Nephron progenitor cell (in vitro differentiated cells): ENCODE data around the gene COMT.

Experiments used
- DNase-seq: peaks from one replicate; pipeline ENCODE4 v3.0.0; 2021
- H3K27ac Mint-ChIP-seq: 2 replicates; pipeline ENCODE4 v1.8.0; 2021; ENCODE audit warnings: mild to moderate bottlenecking, moderate library complexity, mixed read lengths
- H3K27me3 Mint-ChIP-seq: 2 replicates; pipeline ENCODE4 v1.8.0; 2021; ENCODE audit warnings: mild to moderate bottlenecking, low read depth, mixed read lengths; ENCODE audit not compliant: poor library complexity
- H3K36me3 Mint-ChIP-seq: 2 replicates; pipeline ENCODE4 v1.8.0; 2021; ENCODE audit warnings: low read depth, mixed read lengths
- H3K4me1 Mint-ChIP-seq: 2 replicates; pipeline ENCODE4 v1.8.0; 2021; ENCODE audit warnings: mixed read lengths
- H3K4me3 Mint-ChIP-seq: 2 replicates; pipeline ENCODE4 v1.8.0; 2021; ENCODE audit warnings: mild to moderate bottlenecking, moderate library complexity, mixed read lengths
- H3K9me3 Mint-ChIP-seq: 2 replicates; pipeline ENCODE4 v1.8.0; 2021; ENCODE audit warnings: mild to moderate bottlenecking, moderate library complexity, mixed read lengths
- CTCF ChIP-seq: fragments of 200-600 bp; sonication (generic); IDR thresholded peaks from 2 replicates; pipeline ENCODE4 v1.5.0; 2021; ENCODE audit warnings: antibody characterized with exemption

Gene COMT

GRCh38 chr22:19997561-19998231, 56.1 kb downstream of the COMT start:
- Mint-ChIP-seq H3K27me3 (no peaks in the 10 kb centered on the region), H3K4me3 (no peak overlapping the region), H3K4me1 (peaks cover 29% of the 10 kb centered on the region), H3K9me3 (peaks cover 5% of the 10 kb centered on the region), H3K27ac (no peak overlapping the region), H3K36me3 (peaks cover under 1% of the 10 kb centered on the region)
- TF ChIP-seq CTCF: no peak
- no peak for DNase-seq

- DNase-seq: no peak
These were observed 56.8 kb downstream of the COMT start for GRCh38 chr22:19998232-19998951.

DNA sequence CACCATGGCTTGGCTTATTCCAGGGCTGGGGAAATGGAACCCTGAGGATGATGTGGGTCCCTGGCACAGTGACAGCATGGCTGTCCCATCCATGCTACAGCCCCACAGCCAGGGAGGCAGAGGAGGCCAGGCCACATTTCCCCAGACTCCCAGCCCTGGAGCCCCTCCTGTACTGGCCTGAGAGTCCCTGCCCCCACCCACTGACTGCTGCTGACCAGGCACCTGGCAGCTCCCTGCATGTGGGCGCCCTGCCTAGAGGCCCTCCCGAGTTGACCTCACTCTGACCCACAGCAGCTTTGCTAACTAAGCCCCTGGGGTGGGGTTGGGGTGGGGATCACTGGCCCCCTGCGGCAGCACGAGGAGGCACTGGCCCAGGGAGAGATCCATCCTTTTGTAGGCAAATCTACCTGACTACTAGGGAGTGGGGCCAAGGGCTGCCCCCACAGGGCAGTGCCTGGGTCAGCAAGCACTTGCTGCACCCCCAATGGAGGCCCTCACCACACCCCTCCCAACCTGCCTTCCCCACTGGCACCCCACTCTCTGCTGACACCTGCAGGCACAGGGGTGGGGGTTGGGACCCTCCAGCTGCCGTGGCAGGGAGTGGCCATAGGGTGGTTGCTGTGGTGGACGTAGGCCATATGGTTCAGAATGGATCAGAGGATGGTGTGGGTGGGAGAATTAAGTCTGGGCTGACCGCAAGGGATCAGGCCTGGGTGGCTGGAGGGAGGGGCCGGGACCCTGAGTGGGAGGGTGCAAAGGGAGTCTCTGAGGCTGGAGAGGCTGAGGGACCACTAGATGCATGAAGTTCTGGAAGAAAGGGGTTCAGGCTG, 57.6 kb downstream of the COMT start:
- Mint-ChIP-seq H3K27ac (no peak overlapping the region), H3K36me3 (peaks cover 15% of the 10 kb centered on the region), H3K4me1 (peaks cover 29% of the 10 kb centered on the region), H3K9me3 (peaks cover 20% of the 10 kb centered on the region), H3K4me3 (no peak overlapping the region), H3K27me3 (no peaks in the 10 kb centered on the region)
- no peak for DNase-seq
- no peak for TF ChIP-seq CTCF

More at GRCh38 chr22:19998232-19998951, 56.8 kb downstream of the COMT start:
- Mint-ChIP-seq H3K27ac (no peak overlapping the region), H3K9me3 (peaks cover 12% of the 10 kb centered on the region), H3K4me3 (no peak overlapping the region), H3K36me3 (peaks cover 7% of the 10 kb centered on the region), H3K4me1 (peaks cover 29% of the 10 kb centered on the region), H3K27me3 (no peaks in the 10 kb centered on the region)
- no peak for TF ChIP-seq CTCF

GRCh38 chr22:20000246-20001081, 58.9 kb downstream of the COMT start:
- Mint-ChIP-seq H3K27ac (no peak overlapping the region), H3K36me3 (peaks cover 25% of the 10 kb centered on the region), H3K9me3 (peaks cover 32% of the 10 kb centered on the region), H3K4me1 (peaks cover 29% of the 10 kb centered on the region), H3K27me3 (no peaks in the 10 kb centered on the region), H3K4me3 (no peak overlapping the region)
- DNase-seq: no peak
- TF ChIP-seq CTCF: no peak

DNA sequence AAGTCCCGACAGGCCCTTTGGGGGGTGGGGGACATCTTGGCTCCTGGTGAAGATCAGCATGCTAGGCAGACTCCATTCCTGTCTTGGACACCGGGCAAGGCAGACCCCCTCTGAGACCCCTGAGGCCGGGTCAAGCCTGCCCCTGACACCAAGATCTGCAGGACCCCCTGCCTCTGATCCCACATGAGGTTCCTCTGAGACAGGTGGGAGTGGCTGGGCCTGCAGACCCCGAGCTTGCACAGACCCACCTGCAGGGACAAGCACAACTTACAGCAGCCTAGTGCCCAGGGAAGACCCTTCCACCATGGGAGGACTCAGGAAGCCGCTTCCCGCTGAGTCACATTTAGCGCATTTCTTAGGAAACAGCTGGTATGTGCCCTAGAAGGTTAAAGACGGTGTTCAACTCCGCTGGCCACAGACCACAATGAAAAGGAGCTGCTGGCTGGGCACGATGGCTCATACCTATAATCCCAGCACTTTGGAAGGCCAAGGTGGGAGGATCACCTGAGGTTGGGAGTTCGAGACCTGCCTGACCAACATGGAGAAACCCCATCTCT, 59.6 kb downstream of the COMT start:
- no peak for TF ChIP-seq CTCF
- Mint-ChIP-seq H3K4me1 (peaks cover 33% of the 10 kb centered on the region), H3K27ac (no peak overlapping the region), H3K4me3 (no peak overlapping the region), H3K27me3 (no peaks in the 10 kb centered on the region), H3K36me3 (peaks cover 29% of the 10 kb centered on the region), H3K9me3 (peaks cover 37% of the 10 kb centered on the region)
- DNase-seq: no peak
